ENCODE measurements around the gene GRHL1.

DNA sequence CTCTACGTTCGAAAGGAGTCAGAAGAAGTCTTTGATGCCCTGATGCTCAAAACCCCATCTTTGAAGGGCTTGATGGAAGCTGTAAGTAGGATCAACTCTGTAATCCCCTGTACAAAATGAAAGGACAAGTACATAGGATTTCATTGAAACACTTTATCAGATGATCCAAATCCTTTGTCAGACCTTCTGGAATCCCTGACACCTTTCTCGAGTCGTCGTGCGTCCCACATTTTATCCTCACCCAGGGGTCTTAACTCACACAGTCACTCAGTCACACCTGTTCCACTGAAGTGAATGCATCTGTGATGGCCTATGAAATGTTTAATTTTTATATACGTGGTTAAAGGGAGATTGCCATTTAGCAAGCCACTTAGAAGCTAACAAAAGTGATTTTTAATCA is 44.8 kb downstream of the GRHL1 start:
- TF ChIP-seq, protein P1, sequence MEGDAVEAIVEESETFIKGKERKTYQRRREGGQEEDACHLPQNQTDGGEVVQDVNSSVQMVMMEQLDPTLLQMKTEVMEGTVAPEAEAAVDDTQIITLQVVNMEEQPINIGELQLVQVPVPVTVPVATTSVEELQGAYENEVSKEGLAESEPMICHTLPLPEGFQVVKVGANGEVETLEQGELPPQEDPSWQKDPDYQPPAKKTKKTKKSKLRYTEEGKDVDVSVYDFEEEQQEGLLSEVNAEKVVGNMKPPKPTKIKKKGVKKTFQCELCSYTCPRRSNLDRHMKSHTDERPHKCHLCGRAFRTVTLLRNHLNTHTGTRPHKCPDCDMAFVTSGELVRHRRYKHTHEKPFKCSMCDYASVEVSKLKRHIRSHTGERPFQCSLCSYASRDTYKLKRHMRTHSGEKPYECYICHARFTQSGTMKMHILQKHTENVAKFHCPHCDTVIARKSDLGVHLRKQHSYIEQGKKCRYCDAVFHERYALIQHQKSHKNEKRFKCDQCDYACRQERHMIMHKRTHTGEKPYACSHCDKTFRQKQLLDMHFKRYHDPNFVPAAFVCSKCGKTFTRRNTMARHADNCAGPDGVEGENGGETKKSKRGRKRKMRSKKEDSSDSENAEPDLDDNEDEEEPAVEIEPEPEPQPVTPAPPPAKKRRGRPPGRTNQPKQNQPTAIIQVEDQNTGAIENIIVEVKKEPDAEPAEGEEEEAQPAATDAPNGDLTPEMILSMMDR (IDR thresholded peaks at IDR 0.05): no peak
- TF ChIP-seq POLR2A (IDR thresholded peaks at IDR 0.05): no peak
